OCI-LY1 (cell line): Measurements from ENCODE around the gene RPL41.

ENCODE experiments used
- H2AFZ ChIP-seq: fragments of 200-600 bp; sonication (generic), shearing (Covaris generic); 2 replicates; pipeline ENCODE4 v1.6.0; 2014; ENCODE audit warnings: antibody characterized with exemption, mild to moderate bottlenecking, low read length
- H3F3A ChIP-seq: fragments of 200-600 bp; sonication (generic), shearing (Covaris generic); 2 replicates; pipeline ENCODE4 v1.6.0; 2014; ENCODE audit warnings: mild to moderate bottlenecking, antibody characterized with exemption, low read length, moderate library complexity; ENCODE audit not compliant: insufficient read depth
- H3K27ac ChIP-seq: fragments of 200-600 bp; sonication (generic); 2 replicates; pipeline ENCODE4 v1.5.1; 2014; ENCODE audit warnings: low read length, mixed run types, mild to moderate bottlenecking, low read depth; ENCODE audit not compliant: poor library complexity, severe bottlenecking
- H3K27me3 ChIP-seq: fragments of 200-600 bp; sonication (generic); 2 replicates; pipeline ENCODE4 v1.6.0; 2014; ENCODE audit warnings: antibody characterized with exemption, mild to moderate bottlenecking, low read length, moderate library complexity; ENCODE audit not compliant: insufficient read depth
- H3K36me3 ChIP-seq: fragments of 200-600 bp; sonication (generic); 2 replicates; pipeline ENCODE4 v1.6.1; 2014; ENCODE audit warnings: mild to moderate bottlenecking, antibody characterized with exemption, low read length, moderate library complexity, mixed read lengths; ENCODE audit not compliant: insufficient read depth
- H3K4me1 ChIP-seq: fragments of 200-600 bp; sonication (generic); 2 replicates; pipeline ENCODE4 v1.5.1; 2014; ENCODE audit warnings: mild to moderate bottlenecking, low read length, moderate library complexity; ENCODE audit not compliant: insufficient read depth, severe bottlenecking
- H3K4me2 ChIP-seq: fragments of 200-600 bp; sonication (generic), shearing (Covaris generic); 2 replicates; pipeline ENCODE4 v1.6.1; 2014; ENCODE audit warnings: low read length
- H3K4me3 ChIP-seq: fragments of 200-600 bp; sonication (generic); 2 replicates; pipeline ENCODE4 v1.5.1; 2014; ENCODE audit warnings: low read length, low read depth, mild to moderate bottlenecking, mixed read lengths; ENCODE audit not compliant: poor library complexity, severe bottlenecking
- H3K79me2 ChIP-seq: fragments of 200-600 bp; shearing (Covaris generic); 2 replicates; pipeline ENCODE4 v1.6.1; 2016; ENCODE audit warnings: mixed run types, low read length, mixed read lengths; ENCODE audit not compliant: insufficient read depth
- H3K9ac ChIP-seq: fragments of 200-600 bp; sonication (generic), shearing (Covaris generic); 2 replicates; pipeline ENCODE4 v1.6.1; 2014; ENCODE audit warnings: mild to moderate bottlenecking, low read length, mixed read lengths
- H3K9me2 ChIP-seq: fragments of 200-600 bp; sonication (generic), shearing (Covaris generic); 2 replicates; pipeline ENCODE4 v1.6.1; 2014; ENCODE audit warnings: low read depth, mild to moderate bottlenecking, low read length, mixed read lengths
- H3K9me3 ChIP-seq: fragments of 200-600 bp; shearing (Covaris generic); 2 replicates; pipeline ENCODE4 v1.6.1; 2014; ENCODE audit warnings: low read length, mixed read lengths
- H4K20me1 ChIP-seq: fragments of 200-600 bp; sonication (generic), shearing (Covaris generic); 2 replicates; pipeline ENCODE4 v1.6.0; 2016; ENCODE audit warnings: mild to moderate bottlenecking, low read length; ENCODE audit not compliant: insufficient read depth
- EZH2 ChIP-seq: fragments of 200-600 bp; sonication (generic), shearing (Covaris generic); IDR thresholded peaks from 2 replicates; pipeline ENCODE4 v1.8.0; 2017; ENCODE audit warnings: borderline replicate concordance, mixed run types, mild to moderate bottlenecking, antibody characterized with exemption, low read length, moderate library complexity, mixed read lengths
- TF ChIP-seq, protein P1 (sequence below): fragments of 200-600 bp; sonication (generic), shearing (Covaris generic); IDR thresholded peaks from 2 replicates; pipeline ENCODE4 v1.5.1; 2017; ENCODE audit warnings: mild to moderate bottlenecking, antibody characterized with exemption, low read length, moderate library complexity, mixed read lengths

The RPL41 gene

DNA sequence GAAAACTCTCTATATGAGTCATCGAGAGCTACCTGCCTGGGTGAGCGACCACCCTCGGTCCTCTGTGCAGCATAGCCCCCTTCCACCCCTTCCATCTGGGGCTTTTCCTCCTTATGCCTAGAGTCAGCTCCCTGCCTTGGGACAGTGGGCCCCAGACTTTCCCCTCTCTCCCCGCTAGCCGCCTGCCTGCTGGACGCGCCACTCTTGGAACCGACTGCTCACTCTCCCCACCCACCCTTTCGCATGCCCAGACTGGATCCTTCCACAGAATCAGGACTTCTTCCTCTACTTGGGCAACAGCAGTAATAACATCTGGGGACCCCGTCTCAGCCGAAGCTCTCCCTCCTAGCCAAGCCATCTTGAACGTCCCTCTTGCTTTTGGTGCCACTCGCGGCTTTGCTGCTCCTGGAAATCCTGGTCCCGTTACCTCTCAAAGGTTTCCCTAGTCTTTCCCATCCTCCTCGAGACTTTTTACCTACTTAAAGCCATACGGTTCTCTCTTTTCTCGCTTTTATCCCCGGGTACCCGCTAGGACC lies 12.3 kb downstream of the RPL41 start:
- Histone ChIP-seq H4K20me1 (no peaks in the 10 kb centered on the region), H3K27ac (peak overlapping the region; percentile 69), H3K9ac (peak overlapping the region; percentile 71), H3K9me2 (no peaks in the 10 kb centered on the region), H2AFZ (no peak overlapping the region), H3K79me2 (no peaks in the 10 kb centered on the region), H3K4me1 (peaks cover 41% of the 10 kb centered on the region), H3F3A (peaks cover 11% of the 10 kb centered on the region), H3K27me3 (no peaks in the 10 kb centered on the region), H3K9me3 (no peaks in the 10 kb centered on the region), H3K4me2 (peak overlapping the region; percentile 82), H3K4me3 (peak overlapping the region; percentile 78), H3K36me3 (peaks cover 36% of the 10 kb centered on the region)
- no peak for TF ChIP-seq EZH2
- TF ChIP-seq, protein P1, sequence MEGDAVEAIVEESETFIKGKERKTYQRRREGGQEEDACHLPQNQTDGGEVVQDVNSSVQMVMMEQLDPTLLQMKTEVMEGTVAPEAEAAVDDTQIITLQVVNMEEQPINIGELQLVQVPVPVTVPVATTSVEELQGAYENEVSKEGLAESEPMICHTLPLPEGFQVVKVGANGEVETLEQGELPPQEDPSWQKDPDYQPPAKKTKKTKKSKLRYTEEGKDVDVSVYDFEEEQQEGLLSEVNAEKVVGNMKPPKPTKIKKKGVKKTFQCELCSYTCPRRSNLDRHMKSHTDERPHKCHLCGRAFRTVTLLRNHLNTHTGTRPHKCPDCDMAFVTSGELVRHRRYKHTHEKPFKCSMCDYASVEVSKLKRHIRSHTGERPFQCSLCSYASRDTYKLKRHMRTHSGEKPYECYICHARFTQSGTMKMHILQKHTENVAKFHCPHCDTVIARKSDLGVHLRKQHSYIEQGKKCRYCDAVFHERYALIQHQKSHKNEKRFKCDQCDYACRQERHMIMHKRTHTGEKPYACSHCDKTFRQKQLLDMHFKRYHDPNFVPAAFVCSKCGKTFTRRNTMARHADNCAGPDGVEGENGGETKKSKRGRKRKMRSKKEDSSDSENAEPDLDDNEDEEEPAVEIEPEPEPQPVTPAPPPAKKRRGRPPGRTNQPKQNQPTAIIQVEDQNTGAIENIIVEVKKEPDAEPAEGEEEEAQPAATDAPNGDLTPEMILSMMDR = no peak

DNA sequence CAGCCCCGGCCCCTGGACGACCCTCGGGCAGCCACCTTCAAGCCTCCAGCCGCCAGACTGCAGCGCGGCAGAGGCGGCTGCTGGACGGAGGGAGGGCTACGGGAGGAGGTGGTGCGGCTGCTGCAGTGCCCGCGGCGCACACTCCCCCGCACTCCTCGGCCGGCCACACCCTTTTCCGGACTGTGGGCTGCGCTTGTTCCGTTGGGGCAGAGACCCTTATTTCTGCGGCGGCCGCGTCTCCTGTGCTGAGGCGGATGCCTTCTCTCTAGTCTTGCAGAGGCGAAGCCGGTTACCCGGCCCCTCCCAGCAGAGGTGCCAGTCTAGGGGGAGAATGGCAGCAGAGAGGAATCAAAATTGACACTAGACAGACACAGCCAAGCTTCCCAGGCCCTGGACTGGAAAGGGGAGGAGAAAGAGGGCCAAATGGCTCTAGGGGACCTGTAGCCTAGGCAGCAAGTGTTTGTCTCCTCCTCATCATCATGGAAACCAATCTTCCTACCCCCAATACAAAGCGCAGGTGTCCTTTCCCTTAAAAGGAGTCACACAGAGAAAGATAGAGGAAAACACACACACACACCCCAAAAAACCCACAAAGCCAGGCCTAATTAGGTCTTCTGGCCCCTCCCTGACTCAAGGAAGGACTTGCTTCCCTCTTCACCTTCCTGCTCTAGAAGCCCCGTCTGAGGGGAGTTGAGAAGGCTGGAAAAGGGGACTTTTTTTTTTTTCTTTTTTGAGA lies 12.9 kb downstream of the RPL41 start:
- TF ChIP-seq EZH2 = no peak
- TF ChIP-seq, protein P1 = no peak
- H3K4me2 ChIP-seq = peak overlapping the region; percentile 82
- H3K9ac ChIP-seq = peak overlapping the region; percentile 71
- H2AFZ ChIP-seq = no peak overlapping the region
- H3K27me3 ChIP-seq = no peaks in the 10 kb centered on the region
- H3K4me3 ChIP-seq = peak overlapping the region; percentile 78
- peaks cover 42% of the 10 kb centered on the region for H3K36me3 ChIP-seq
- H3F3A ChIP-seq = peaks cover 11% of the 10 kb centered on the region
- H3K79me2 ChIP-seq = no peaks in the 10 kb centered on the region
- H3K9me2 ChIP-seq = no peaks in the 10 kb centered on the region
- no peaks in the 10 kb centered on the region for H3K9me3 ChIP-seq
- no peaks in the 10 kb centered on the region for H4K20me1 ChIP-seq
- H3K4me1 ChIP-seq = peaks cover 34% of the 10 kb centered on the region
- H3K27ac ChIP-seq = peak overlapping the region; percentile 69

DNA sequence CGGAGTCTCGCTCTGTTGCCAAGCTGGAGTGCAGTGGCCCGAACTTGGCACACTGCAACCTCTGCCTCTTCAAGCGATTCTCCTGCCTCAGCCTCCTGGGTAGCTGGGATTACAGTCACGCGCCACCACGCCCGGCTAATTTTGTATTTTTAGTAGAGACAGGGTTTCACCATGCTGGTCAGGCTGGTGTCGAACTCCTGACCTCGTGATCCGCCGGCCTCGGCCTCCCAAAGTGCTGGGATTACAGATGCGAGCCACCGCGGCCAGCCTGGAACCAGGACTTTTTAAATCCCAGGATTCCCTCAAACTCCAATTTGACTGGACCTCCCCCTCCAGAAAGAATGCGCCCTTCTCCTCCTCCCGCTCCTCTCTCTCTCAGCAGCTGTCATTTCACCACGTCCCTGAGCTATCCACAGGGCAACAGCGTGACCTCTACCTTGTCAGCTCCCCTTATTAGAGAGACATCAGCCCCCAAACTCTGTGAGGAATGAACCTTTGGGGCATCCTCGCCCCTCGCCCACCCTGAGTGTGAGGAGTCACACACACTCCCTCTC lies 13.6 kb downstream of the RPL41 start:
- Histone ChIP-seq H4K20me1 (no peaks in the 10 kb centered on the region), H3K9me2 (no peaks in the 10 kb centered on the region), H3K27ac (peak overlapping the region; percentile 69), H3F3A (peaks cover 11% of the 10 kb centered on the region), H3K27me3 (no peaks in the 10 kb centered on the region), H3K9ac (peak overlapping the region; percentile 71; the same call in 1 of the 2 replicates), H3K36me3 (peaks cover 49% of the 10 kb centered on the region), H2AFZ (no peak overlapping the region), H3K4me3 (peak overlapping the region; percentile 78), H3K9me3 (no peaks in the 10 kb centered on the region), H3K4me2 (peak overlapping the region; percentile 82), H3K4me1 (peaks cover 33% of the 10 kb centered on the region), H3K79me2 (no peaks in the 10 kb centered on the region)
- no peak for TF ChIP-seq EZH2
